A673 (cell line): ENCODE results near the gene SLC8A3. TPM values are rescaled to one million over a fixed set of nuclear protein-coding genes. Genes with fewer than 3 reads are reported as not detected.

Source experiments
- BruUV-seq: library from RNA; stranded (reverse); fragments of 400-500 nt; replicated peaks from 2 replicates; lab custom pipeline; 2021; lab: Mats Ljungman, UMichigan
- CTCF ChIA-PET: fragments of 300-600 bp; sonication (Branson Sonifier 250); formaldehyde crosslinking; loops from one replicate; lab custom pipeline; 2022; ENCODE audit warnings: antibody characterized with exemption; lab: Charles Lee
- POLR2A ChIA-PET: fragments of 300-600 bp; sonication (Branson Sonifier 250); formaldehyde crosslinking; loops from one replicate; lab custom pipeline; 2022; ENCODE audit warnings: antibody characterized with exemption; ENCODE audit not compliant: low non-redundant PET; lab: Charles Lee
- DNase-seq: peaks from one replicate; pipeline ENCODE4 v3.0.0-alpha.2; 2015; ENCODE audit warnings: low spot score
- H3K27ac ChIP-seq: fragments of 200-600 bp; sonication (generic); 2 replicates; pipeline ENCODE4 v1.5.1; 2016; ENCODE audit warnings: mixed run types, low read depth, mild to moderate bottlenecking, mixed read lengths, antibody characterized with exemption, low read length; ENCODE audit not compliant: poor library complexity, severe bottlenecking
- H3K27me3 ChIP-seq: fragments of 200-600 bp; sonication (generic); replicated peaks from 2 replicates; pipeline ENCODE4 v1.6.1; 2017; ENCODE audit warnings: mixed run types, low read depth, mild to moderate bottlenecking, mixed read lengths, antibody characterized with exemption, low read length; ENCODE audit not compliant: insufficient read depth, poor library complexity
- H3K36me3 ChIP-seq: fragments of 200-600 bp; sonication (generic); 2 replicates; pipeline ENCODE4 v1.6.1; 2016; ENCODE audit warnings: mixed run types, mild to moderate bottlenecking, mixed read lengths, antibody characterized with exemption, low read length; ENCODE audit not compliant: insufficient read depth, poor library complexity, severe bottlenecking
- H3K4me1 ChIP-seq: fragments of 200-600 bp; sonication (generic); 2 replicates; pipeline ENCODE4 v1.6.1; 2017; ENCODE audit warnings: mixed run types, mild to moderate bottlenecking, mixed read lengths, antibody characterized with exemption, low read length; ENCODE audit not compliant: insufficient read depth, poor library complexity, severe bottlenecking
- H3K4me3 ChIP-seq: fragments of 200-600 bp; sonication (generic); 2 replicates; pipeline ENCODE4 v1.5.1; 2016; ENCODE audit warnings: low read depth, mixed run types, mild to moderate bottlenecking, mixed read lengths, low read length; ENCODE audit not compliant: poor library complexity, severe bottlenecking
- H3K9me3 ChIP-seq: fragments of 200-600 bp; sonication (generic); 2 replicates; pipeline ENCODE4 v1.6.1; 2016; ENCODE audit warnings: mixed run types, low read depth, mild to moderate bottlenecking, mixed read lengths, antibody characterized with exemption, low read length; ENCODE audit not compliant: poor library complexity, severe bottlenecking
- CTCF ChIP-seq: fragments of 300-800, 200-600 bp; sonication (generic); conservative IDR thresholded peaks from 2 replicates; pipeline ENCODE4 v1.5.1; 2017; ENCODE audit warnings: low read depth, mild to moderate bottlenecking, antibody characterized with exemption, low read length, moderate library complexity, mixed read lengths
- EZH2 ChIP-seq: fragments of 200-600 bp; sonication (generic); IDR thresholded peaks from 2 replicates; pipeline ENCODE4 v1.6.1; 2017; ENCODE audit warnings: borderline replicate concordance, low read depth, mild to moderate bottlenecking, mixed read lengths, antibody characterized with exemption, low read length; ENCODE audit not compliant: poor library complexity, severe bottlenecking
- intact Hi-C: fragments of 100-400 bp; cut with micrococcal nuclease; formaldehyde crosslinking; loops from one replicate; pipeline ENCODE4 v1.10.0; 2022; ENCODE audit not compliant: unreplicated experiment
- total RNA-seq: library from RNA; stranded (reverse); gene quantifications from 2 replicates; pipeline ENCODE4 v1.2.3, GENCODE V29; 2021

Gene SLC8A3
- total RNA-seq, 1 experiment from 2014 or later = not detected

- H3K4me3 ChIP-seq = no peak overlapping the region
- BruUV-seq = no TSS peak
- intact Hi-C loops = no loop called here
- no peaks in the 10 kb centered on the region for H3K9me3 ChIP-seq
- no peaks in the 10 kb centered on the region for H3K4me1 ChIP-seq
- H3K36me3 ChIP-seq = no peaks in the 10 kb centered on the region
- CTCF ChIA-PET = no interaction called here
- no peak overlapping the region for H3K27ac ChIP-seq
- TF ChIP-seq CTCF = no peak
- TF ChIP-seq EZH2 = no peak
- POLR2A ChIA-PET = no interaction called here
- no peak for DNase-seq
- peaks cover 68% of the 10 kb centered on the region for H3K27me3 ChIP-seq
Observed at GRCh38 chr14:70067810-70068209, 120.9 kb downstream of the SLC8A3 start.

- Histone ChIP-seq H3K36me3 (no peaks in the 10 kb centered on the region), H3K27me3 (peaks cover 65% of the 10 kb centered on the region), H3K4me3 (no peak overlapping the region), H3K4me1 (no peaks in the 10 kb centered on the region), H3K27ac (no peak overlapping the region), H3K9me3 (no peaks in the 10 kb centered on the region)
- ChIA-PET POLR2A (no interaction called here), CTCF (no interaction called here)
- intact Hi-C loops = no loop called here
- DNase-seq = no peak
- no TSS peak for BruUV-seq
- TF ChIP-seq CTCF (no peak), EZH2 (no peak)
Observed at GRCh38 chr14:70064136-70064865, 124.5 kb downstream of the SLC8A3 start.

- no peak overlapping the region for H3K27ac ChIP-seq
- H3K36me3 ChIP-seq = no peaks in the 10 kb centered on the region
- CTCF ChIA-PET = no interaction called here
- peaks cover 69% of the 10 kb centered on the region for H3K27me3 ChIP-seq
- no peak for TF ChIP-seq CTCF
- no peak for TF ChIP-seq EZH2
- H3K4me1 ChIP-seq = no peaks in the 10 kb centered on the region
- no TSS peak for BruUV-seq
- intact Hi-C loops = no loop called here
- POLR2A ChIA-PET = no interaction called here
- no peak overlapping the region for H3K4me3 ChIP-seq
- no peaks in the 10 kb centered on the region for H3K9me3 ChIP-seq
- DNase-seq = no peak
Observed at GRCh38 chr14:70061108-70061507, 127.6 kb downstream of the SLC8A3 start.
